Stimulated activated naive CD4-positive, alpha-beta T cell (primary cell): ENCODE results near the gene EFCAB8.
"Not testable (repeated sequence)": the region's sequence is repeated elsewhere in the genome, so short reads cannot be mapped to it uniquely, and the experiment has no call there.

ENCODE experiments used
- DNase-seq, 6 experiments: peaks; one replicate each; lab custom pipeline; 2025; lab: John Stamatoyannopoulos, UW

EFCAB8 gene

GRCh38 chr20:32972181-32973076 lies 113.7 kb downstream of the EFCAB8 start:
- DNase-seq, result peak; percentile 65 to 97 (median 87)

DNA sequence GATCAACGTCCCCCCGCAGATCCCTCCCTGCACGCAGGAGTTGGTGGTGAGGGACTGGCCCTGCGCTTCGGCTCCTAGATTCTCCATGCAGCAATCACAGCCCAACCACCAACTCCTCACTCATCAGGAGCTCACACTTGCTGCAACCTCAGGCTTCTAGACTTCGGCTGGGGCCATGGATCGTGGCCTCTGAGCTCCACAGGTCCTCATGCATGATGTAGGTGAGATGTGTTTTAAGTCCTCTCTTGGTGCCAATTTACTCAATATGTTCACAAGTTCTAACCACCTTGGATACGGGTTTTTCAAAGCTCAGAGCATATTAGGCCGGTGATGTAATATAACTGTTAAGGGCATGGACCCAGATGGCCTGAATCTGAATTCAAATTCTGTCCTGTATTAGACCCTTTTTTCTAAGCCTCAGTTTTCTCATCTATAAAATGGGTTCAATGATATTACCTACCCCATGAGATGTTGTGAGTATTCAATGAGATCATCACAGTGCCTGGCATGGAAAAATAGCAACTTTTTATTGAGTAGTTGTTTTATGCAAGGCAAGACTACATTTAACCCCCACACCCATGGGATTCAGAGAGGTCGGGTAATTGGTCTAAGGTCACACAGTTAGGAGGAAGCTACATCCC lies 114.5 kb downstream of the EFCAB8 start:
- DNase-seq, result peak in 2 of 6 experiments; percentile 37 to 46

DNA sequence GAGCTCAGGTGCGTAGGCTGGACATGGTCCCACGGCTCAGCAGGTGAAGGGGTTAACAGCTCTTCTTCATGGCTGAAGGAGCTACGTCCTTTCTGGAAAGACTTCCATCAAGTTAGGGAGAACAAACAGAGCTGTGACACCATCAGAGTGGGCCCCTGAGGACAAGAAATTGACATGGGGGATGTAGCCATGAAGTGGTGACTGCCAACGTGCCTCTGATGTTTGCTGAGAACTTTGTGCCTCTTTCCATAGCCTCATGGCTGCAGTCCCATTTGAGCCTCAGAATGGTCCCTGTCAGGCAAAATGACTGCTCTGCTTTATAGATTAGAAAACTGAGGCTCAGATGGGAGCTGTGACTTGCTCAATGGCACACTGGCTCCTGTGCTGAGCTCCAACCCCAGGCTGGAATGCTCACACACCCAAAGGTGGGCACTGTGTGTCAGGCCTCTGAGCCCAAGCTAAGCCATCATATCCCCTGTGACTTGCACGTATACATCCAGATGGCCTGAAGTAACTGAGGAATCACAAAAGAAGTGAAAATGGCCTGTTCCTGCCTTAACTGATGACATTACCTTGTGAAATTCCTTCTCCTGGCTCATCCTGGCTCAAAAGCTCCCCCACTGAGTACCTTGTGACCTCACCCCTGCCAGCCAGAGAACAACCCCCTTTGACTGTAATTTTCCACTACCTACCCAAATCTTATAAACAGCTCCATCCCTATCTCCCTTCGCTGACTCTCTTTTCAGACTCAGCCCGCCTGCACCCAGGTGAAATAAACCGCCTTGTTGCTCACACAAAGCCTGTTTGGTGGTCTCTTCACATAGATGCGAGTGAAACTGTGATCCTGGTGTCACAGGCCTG lies 115.7 kb downstream of the EFCAB8 start:
- DNase-seq, result not testable (repeated sequence)

DNA sequence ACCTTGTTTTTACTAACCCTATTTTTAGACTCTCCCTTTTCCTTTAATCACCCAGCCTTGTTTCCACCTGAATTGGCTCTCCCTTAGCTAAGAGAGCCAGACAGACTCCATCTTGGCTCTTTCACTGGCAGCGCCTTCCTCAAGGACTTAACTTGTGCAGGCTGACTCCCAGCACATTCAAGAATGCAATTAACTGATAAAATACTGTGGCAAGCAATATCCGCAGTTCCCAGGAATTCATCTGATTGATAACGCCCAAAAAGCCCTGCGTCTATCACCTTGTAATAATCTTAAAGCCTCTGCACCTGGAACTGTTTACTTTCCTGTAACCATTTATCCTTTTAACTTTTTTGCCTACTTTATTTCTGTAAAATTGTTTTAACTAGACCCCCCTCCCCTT lies 116.4 kb downstream of the EFCAB8 start:
- not testable (repeated sequence) for DNase-seq

- DNase-seq, result no peak
Measured at GRCh38 chr20:32975698-32976674, 117.3 kb downstream of the EFCAB8 start.

GRCh38 chr20:32976746-32977145 lies 118.0 kb downstream of the EFCAB8 start:
- DNase-seq, result peak in 3 of 6 experiments; percentile 25 to 37 (median 35)

GRCh38 chr20:32977281-32978008 lies 118.7 kb downstream of the EFCAB8 start:
- DNase-seq, result no peak

GRCh38 chr20:32978009-32978335 lies 119.2 kb downstream of the EFCAB8 start:
- no peak for DNase-seq

DNA sequence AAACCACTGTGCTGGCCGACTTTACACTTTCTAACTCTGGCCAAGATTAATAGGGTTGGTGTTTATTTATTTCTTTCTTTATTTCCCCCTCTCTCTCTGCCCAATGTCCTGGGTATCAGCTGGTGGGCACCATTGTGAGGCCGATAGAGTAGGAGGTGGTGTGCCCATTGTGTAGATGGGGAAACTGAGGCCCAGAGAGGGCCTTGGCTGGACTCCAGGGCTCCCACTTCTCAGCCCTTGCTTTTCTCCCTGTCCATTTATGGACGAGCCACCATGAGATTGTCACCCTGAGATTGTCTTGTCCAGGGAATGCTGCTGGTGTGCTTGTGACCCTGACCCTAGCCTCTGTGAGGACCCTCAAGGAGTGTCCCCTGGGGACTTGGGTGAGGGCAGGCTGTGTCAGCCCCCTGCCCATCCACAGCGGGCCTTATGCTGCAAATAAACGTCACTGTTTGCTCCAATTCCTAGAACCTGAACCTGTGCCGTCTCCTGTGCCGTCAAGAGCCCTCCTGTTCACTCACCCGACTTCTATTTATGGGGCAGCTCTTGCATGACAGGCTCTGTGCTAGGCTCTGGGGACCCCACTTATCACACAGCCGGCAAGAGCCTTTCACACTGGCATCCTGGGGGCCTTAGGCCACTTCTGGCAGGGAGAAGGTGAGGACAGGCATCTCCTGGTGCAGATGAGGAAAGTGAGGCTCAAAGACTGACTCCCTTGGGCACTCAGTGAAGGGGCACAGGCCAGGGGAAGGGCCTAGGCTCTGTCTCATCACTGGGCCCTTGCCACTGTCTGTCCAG lies 120.7 kb downstream of the EFCAB8 start:
- no peak for DNase-seq

GRCh38 chr20:32980131-32980941 lies 121.6 kb downstream of the EFCAB8 start:
- DNase-seq, result no peak

DNA sequence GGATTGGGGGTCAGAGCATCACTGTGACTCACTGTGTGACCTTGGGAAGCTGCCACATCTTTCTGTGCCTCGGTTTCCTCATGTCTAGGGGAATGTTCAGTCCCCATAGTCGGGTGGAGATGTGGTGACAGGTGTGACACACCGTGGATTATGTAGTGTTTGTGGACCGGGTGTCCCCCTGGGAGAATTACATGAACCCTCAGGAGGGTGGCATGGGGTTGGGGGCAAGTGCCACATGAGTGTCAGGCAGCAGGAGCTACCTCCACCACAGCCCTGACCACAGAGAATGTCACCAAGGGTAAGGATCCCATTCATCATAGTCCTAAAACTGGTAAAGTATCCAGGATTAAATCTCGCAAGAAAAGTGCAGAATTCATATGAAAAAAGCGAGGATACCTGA lies 122.3 kb downstream of the EFCAB8 start:
- DNase-seq, result no peak

- DNase-seq, result no peak
Measured at GRCh38 chr20:32982617-32983458, 124.1 kb downstream of the EFCAB8 start.

DNA sequence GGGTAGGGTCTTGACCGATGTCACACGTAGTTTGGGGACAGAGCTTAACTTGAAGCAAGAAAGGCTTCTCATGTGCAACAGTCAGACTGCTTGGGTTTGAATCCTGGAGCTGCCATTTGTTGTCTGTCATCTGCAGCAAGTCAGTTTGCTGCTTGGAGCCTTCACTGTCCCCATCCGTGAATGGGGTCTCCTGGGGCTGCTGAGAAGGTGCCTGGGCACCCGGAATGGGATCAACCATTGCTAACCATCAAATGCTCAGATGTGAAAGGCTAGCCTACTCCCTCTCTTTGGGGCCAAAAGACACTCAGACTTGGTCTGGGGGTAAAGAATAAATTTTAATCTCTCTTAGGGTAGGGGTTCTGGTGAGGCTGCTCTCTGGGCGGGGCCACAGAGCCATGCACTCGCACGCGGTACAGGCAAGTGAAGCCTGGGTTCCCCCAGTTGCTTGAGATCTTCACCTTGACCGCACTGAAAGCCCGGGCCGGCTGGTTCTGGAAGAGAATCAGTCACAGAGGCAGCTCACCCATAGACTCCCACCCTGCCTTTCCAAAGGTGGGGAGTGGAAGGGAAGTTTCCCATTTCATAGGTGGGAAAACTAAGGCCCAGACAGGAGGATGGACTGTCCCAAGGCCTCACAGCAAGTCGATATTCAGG lies 124.9 kb downstream of the EFCAB8 start:
- DNase-seq, result no peak

- DNase-seq, result no peak
Measured at GRCh38 chr20:32984196-32984595, 125.5 kb downstream of the EFCAB8 start.

DNA sequence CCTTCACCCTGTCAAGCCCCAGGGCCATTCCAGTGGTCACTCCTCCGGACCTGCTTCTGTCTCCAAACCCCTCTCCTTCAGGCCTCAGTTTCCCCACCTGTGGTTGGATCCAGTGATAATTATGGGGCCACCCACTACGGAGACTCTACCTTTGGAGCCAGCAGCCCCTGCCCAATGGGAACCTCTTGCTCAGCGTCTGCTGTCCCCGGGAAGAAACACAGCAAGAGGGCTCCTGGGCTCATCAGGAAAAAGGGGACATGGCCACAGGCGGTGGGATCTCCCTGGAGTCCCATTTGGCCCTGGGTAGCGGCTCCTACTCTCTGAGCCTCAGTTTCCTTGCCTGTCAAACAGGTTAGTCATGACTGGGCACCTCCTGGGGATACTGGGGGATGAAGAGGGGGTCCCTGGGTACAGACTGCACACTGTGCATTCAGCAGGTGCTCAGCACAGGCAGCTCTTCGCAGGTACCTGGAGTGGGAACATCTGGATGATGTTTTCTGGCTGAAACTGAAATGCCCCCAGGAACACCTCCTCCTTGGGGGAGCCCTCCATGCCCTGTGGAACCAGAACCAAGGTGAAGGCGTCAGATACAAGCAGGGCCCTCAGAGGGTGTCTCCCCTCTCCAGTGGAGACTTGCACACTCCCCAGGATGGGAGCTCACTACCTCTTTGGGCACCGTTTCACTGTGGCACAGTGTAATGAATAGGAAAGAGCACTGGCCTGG lies 126.1 kb downstream of the EFCAB8 start:
- DNase-seq, result no peak

DNA sequence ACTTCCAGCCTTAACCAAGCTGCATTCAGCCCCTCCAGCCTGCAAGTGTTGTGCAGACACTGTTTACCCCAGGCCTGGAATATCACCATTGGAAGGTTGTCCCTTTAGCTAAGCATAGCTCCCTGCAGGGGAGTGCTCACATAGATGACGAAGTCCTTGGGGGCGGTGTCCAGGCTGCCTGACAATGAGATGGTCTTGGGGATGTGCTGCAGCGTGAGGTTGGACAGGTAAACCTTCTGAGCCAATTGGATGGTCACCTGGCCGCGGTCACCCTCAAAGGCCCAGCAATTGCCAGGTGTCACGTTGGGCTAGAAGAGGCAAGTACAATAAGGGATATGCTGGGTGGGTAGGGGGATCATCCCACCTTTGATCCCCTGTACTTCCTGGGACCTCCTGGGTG lies 126.9 kb downstream of the EFCAB8 start:
- no peak for DNase-seq
